HG03025 (cell line): ENCODE measurements around the gene SERTAD4.
"Not testable (repeated sequence)": the region's sequence is repeated elsewhere in the genome, so short reads cannot be mapped to it uniquely, and the experiment has no call there.

Experiments
- ATAC-seq: cut with Tn5 transposase; IDR thresholded peaks from one replicate; pipeline ENCODE4 v1.9.1; 2021; ENCODE audit warnings: mild to moderate bottlenecking, moderate library complexity; ENCODE audit not compliant: unreplicated experiment, low FRiP score

The SERTAD4 gene

DNA sequence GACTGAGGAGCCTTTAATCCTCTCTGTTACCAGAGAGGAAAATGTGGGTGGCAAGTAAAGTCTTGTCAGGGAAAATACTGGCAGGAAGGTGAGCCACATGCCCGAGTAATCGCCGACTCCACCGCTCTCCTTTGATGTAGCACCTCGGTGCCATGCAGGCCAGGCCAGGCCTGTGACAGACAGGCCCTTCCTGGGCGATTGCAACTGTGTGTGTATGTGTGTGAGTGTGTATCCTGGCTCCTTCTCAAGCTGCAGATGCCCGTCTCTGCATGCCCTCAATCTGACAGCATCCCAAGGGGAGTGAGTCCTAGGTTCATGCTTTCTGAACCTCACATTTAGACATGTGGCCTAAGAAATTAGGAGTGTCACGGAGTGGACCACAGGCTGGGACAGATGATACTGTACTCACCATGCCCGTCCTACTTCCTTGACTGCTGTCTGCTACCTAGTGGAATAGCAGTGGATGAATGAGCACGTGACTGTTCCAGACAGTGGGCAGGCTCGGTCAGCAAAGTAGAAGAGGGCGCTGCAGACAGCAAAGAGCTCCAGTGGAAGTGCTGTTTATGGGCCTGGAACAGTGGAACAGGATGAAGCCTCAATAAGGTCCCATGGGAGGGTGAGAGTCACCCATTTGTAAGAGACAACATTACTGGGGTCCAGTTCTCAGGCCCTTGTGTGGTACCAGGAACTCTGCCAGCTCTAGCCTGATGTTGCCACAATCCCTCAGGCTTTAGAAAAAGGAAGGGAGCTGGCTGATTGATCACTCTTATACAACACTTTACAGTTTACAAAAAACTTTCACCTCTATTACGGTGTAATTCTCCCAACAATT lies 25.3 kb downstream of the SERTAD4 start:
- ATAC-seq, result no peak

DNA sequence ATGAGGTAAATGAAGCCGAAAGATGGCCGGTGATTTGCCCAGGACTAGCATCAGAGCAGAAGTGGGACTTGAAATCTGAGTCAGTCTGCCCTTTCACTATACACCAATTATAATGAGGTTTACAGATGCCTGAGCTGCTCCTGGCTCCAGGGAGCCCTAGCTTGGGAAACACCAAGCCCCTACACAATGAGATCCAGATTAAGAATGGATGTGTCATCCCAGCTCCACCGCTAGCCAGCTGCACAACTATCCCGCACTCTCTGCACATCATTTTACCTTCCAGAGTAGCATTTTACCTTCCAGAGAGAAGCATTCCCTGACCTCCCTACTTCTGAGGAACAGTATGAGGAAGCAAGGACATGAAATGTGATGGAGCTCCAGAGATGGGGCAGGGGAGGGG lies 27.0 kb downstream of the SERTAD4 start:
- ATAC-seq, result no peak

DNA sequence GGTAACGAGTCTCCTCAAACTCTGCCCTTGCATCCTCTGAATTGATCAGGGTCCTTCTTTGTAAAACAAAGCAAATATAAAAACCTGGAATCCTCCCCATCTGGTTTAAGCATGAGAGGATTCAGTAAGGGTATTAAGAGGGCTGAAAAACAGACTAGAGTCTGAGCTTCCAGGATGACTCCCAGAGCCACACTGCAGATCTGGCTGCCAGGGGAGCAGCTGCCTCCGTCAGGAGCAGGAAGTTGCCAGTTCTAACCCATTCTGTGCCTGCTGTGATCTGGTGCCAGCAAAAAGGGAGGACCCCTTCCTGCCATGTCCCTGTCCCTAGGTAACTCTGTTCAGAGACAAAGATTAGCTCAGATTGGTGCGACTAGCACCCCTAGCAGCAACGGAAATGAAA lies 27.5 kb downstream of the SERTAD4 start:
- ATAC-seq, result no peak

DNA sequence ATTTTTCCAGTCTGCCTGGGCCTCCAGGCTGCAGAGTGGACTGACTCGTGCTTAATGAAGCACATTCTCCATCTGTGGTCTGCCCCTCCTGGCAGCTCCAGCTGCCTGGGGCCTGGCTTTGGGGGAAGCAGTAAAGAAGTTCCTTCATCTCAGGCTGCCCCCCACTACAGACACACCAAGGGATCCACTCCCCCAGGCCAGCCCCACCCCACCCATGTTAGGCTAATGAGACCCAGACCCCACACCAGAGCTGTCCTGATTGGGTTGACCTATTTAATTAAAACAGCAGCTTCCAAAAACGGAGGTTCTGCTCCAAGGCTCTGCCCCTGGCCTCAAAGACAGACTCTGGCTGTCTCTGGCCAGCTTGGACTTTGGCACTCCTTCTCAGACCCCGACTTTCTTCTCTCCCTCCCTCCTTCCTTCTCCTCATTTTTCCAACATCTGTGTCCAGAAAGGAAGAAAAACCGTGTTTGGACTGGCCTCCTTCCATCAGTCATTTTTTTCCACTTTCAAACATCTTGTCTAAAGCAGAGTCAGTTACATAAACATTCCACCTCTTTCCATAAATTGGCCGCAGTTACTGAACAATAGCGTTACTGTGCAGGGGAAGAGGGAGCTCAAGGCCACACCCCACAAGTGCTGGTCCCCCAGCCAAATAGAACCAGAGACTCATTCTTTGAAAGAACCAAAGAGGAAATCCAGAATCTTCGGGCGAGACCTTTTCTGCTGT lies 29.7 kb downstream of the SERTAD4 start:
- ATAC-seq, result no peak

DNA sequence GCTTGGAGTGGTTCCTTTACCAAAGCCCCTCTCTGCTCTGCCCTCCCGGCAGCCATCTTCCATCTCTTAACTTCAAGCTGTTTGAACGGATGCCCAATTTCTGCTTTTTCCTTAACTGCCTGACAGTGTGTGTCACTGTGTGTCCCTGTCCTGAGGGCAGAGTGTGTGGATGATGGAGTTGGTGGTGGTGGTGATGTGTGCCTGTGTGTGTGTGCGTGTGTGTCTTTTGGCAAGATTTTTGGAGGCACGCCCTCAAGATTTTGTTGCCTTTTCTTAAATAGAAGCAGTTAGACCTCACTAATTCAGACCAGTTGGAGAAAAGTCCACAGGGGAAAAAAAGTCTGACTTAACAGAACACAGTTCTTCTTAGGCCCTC lies 30.3 kb downstream of the SERTAD4 start:
- ATAC-seq, result no peak

DNA sequence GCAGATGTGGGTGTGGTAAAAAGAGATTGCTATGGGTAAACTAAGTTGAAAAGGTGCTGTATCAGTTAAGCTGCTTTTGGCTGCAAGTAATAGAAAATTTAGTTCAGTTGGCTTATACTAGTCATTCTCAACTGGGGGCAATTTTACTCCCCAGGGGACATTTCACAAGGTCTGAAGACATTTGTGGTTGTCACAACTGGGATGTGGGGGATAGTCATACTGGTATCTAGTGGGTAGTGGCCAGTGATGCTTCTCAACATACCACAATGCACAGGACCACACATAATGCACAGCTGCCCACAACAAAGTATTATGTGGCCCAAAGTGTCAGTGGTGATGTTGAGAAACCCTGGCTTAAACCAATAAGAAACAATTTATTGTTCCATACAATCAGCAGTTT lies 31.4 kb downstream of the SERTAD4 start:
- no peak for ATAC-seq

DNA sequence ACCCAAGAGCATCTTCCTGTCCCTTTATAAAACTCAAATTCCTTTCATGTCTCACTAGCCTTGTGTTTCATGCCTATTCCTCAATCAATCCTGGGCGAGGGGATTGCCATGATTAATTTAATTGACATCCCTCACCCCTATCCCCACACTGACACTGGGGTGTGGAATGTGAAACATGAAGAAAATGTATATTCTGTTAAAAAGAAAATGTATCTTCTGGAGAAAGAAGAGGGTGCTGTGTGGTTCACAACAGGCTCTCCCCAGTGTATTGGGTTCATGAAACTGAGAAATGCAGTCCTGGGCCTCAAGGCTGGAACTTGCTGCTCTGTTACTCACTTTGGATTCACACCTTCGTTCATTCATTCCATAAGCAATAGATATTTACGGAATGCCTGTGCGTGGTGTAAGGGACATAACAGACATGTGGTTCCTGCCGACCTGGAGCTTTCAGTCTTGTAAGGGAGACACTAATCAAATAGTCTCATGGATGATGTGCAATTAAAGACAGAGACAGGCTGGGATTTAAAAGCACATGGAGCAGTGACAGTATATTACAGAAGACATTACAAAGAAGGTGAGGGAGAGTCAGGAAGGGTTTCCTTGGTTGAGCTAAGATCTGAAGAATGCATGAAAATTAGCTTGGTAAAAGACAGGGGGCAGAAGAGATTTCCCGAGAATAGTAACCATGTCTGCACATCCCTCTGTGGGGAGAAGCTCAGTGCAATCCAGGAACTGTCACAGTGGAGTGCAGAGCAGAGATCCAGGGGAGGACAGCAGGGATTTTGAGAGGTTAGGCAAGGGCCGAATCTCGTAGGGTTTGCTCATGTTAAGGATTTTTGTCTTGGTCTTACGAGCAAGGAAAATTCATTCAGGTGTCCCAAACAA lies 32.1 kb downstream of the SERTAD4 start:
- ATAC-seq, result no peak

DNA sequence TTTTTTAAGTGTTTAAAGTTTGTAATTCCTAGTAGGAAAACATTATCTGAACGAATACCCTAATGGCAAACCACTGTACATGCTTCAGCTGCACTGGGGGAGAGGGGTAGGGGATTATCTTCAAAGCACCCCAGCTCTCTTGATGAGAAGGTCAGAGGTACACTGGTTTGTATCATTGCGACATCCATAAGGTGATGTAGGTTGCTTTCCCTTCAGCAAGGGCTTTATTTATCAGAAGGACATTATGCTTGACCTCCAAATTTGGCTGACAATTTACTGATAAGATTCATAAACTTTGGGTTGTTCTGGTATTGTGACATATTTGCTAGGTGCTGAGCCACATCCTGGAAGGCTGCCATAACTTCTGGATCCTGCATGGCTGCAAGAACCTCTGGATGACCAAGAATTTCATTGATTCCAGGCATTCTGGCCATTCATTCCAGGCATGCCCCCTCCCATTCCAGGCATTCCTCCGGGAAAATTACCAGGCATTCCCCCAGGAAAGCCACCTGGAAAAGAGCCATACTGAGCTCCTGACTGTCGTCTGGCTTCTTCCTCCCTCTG lies 32.9 kb downstream of the SERTAD4 start:
- not testable (repeated sequence) for ATAC-seq

DNA sequence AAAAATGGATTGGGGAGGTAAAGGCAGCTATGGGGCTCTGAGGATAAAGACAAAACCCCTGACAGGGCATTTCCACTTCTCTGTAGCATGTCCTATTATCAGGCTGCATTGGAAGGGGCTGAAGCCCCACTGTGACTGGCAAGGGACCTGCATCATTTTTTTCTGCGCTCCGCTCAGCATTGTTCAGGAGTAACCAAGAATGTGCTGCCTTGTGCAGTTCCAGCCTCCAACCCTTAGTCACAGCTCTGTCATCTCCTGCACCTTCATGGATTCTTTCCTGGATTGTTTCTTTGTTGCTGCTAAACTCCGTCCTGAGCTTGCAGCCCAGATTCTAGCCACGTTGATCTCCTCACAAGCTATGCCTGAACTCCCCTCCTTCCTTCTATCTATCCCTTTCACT lies 37.4 kb downstream of the SERTAD4 start:
- ATAC-seq, result no peak

DNA sequence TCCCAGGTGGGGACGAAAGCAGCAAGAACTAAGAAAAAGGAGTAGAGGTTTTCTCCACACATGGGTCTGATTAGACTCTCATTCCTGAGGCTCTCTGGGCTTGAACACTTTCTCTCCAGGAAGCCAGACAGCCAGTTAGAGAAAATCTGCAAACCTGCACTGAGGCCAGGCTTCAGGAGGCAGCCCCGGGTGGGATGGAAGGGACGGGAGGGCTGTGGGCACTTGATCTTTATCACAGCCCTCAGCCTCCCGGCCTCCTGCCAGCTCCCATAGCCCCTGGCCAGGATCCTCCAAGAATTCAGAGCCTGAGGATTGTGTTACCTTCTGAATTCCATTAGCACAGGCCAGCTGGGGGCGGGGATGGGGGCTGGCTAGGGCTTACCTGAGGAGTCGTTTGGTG lies 40.1 kb downstream of the SERTAD4 start:
- no peak for ATAC-seq

DNA sequence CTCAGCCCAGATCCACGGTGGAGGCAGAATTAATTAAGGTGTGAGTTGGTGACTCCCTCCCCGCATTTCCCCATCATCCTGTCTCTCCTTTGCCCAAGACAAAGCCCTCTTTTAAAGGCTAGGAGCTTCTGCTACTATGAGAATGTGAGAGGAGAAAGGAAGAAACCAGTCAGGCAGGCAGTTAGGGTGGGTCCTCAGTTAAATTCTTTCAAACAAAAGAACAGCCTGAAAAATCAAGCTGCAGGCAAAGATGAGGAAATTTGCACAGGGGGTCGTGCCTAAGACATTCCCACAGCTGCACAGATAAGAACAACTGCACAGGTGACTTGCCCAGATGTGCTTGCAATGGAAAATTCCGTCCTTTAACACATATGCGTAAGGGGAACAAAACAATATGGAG lies 47.6 kb downstream of the SERTAD4 start:
- ATAC-seq, result no peak

DNA sequence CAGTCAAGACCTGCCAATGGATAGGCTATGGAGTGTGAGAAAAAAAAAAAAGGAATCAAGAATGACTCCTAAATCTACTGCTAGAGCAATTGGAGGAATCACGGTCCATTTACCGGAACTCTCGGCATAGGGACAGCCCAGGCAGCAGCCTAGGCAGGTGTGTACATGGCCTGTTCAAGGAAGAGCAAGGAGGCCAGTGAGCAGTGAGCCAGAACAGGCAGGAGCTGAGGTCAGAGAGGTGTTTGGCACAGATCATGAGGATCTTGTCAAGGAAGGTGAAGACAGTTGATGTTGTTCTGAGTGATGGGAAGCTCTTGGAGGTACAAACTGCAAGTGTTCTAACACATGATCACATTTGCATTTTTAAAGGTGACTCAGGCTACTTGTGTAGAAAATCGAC lies 55.5 kb downstream of the SERTAD4 start:
- ATAC-seq, result no peak

DNA sequence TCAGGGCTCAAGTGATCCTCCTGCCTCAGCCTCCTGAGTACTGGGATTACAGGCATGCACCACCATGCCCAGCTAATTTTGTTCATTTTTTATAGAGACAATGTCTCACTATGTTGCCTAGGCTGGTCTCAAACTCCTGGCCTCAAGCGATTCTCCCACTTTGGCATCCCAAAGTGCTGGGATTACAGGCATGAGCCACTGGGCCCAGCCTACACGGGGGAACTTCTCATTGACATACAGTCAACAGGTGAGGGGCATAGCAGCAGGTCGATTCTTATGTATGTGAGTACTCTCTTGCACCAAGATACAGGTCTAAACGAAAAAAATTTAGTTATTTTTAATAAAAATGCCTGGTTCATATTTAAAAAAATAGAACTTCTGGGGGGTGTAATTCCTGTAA lies 56.7 kb downstream of the SERTAD4 start:
- ATAC-seq, result no peak

DNA sequence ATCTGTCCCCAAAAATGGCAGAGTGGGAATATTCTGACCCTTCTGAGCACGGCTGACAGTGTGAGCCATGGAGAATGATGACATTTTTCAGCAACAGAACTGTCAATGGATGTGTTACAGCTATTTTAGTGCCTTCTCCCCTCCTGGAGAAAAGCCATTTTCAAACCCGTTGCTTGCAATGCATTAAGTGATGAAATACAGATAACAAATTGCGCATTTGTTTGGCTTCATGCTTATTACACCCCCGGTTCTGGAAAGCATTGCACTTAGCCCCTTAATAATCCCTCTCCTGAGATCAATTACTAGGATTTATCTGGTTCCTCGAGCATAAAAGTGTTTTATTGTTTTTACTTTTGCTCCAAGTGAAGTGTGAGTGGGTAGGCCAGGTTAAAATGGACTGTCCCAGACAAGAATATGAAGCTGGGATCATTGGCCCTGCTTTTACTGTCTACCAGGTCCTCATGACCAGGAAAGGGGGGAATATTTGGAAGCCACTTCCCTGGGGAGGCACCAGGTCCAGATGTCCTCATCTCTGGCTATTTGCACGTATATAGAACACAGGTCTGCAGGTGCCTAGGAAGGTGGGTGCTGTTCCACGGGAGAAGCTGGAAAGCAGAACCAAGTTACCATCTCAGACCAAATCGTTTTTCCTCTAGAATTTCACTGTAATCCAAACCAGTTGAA lies 58.6 kb downstream of the SERTAD4 start:
- ATAC-seq, result no peak

DNA sequence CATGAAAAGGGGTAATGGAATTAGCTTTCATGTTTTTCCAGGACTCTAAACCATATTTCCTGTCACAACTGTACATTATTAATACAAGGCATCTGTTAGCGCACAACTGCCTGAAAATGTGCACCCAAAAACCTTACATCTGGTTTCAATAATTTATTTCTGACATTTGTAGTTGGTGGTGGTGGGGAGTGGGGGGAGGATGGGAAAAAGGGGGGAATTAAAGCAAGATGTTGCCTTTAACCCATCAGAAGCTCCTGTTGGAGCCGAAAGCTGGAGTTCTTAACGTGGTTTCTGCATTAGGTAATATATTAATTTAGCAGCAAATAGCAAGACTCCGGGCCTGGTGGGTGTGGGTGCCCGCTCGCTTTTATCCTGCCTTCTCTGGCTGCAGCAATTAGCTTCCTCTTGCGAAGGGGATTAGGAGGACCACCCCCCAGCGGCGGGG lies 59.2 kb downstream of the SERTAD4 start:
- ATAC-seq, result no peak

DNA sequence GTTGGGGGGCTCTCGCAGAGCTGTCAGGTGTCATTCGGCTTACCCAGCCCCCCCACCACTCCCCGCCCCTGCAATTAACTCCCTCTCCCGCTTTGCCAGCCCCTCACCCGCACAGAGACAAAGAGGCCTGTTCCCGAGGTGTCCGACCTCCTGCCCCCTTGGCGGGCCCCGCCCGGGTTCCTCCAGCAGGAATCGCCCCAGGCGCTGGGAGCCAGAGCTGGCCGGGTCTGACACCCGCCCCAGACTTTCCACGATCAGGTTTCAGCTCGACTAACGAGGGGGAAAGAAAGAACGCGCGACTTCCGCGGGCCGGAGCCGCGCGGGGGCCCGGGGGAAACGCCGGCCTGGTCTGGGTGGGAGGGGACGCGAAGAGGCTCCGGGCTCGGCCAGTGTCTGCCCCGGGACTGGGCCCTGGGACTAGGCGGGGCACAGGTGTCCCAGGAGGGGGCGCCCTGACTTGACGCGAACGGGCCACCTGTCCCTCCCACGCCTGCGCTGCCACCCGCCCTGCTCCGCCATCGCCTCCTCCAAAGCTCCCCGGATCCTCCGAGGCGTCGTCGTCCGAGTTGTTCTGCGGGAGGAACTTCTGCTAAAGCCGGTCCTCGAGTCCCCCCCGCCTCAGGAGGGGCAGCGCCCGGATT lies 59.8 kb downstream of the SERTAD4 start:
- no peak for ATAC-seq

DNA sequence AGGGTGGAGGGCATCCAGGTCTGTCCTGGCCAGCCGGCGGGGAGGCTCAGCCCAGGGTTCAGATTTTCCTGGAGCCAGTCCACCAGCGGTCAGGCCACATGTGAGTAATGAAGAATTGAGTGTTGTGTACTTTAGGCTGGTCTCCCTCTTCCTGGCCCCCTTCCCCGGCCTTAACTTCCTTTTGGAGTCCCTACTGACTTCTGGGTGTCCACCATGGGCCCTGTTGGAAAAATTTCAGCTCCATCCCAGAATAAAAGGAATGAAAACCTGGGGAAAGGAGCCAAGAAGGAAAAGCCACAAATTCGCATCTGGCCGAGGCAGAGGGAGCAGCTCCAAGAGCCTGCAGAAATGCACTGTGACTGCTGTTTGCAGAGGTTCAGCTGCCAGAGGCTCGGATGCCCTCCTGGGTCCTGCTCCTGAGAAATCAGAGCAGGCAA lies 60.6 kb downstream of the SERTAD4 start:
- ATAC-seq, result no peak

DNA sequence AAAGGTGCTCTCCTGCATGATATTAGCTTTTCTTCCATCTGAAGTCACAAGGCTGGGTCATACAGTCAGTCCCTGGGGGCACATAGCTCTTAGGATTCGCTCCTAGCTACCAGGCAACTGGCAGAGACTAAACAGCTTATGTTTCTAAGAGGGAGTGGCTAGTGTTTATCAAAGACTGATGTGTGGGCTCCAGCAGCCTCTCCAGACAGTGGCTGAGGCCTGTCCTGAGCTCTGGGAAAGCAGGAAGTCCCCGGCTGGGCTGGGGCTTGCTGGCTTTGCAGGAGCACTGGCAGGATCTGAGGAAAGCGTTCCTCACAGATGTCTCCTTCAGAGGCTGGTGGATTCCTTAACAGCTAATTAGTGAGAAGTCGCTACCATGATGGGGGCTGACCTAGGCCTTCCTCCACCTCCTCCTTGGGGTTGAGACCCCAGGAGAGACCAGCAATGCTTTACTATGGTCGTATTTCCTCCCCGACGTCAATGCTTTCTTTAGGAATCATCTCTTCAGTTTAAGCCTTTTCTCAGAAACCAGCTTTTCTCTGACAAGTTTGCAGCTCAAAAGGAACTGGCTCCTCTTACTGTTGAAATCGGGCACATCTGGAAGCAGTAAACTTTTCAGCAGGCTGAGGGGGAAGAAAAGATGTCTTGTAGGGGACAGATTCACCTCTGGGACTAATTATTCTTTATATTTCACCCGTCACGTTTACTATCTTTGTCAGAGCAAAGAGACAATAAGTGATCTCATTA lies 62.6 kb downstream of the SERTAD4 start:
- ATAC-seq, result no peak
